Memory B cell (primary cell): ENCODE results near the gene PDK1.
"Not testable (repeated sequence)": the region's sequence is repeated elsewhere in the genome, so short reads cannot be mapped to it uniquely, and the experiment has no call there.

ENCODE experiments used
- ATAC-seq: fragments of 150-1000 bp; cut with Tn5 transposase; 2 replicates; pipeline ENCODE4 v1.10.0; 2021; ENCODE audit warnings: low read depth, mild to moderate bottlenecking, moderate library complexity
- DNase-seq, 2 donors: peaks; one replicate each; pipeline ENCODE4 v3.0.0; 2022; ENCODE audit warnings: low spot score in 2 of 2
- H3K27ac Mint-ChIP-seq: one replicate; pipeline ENCODE4 v1.8.0; 2022; ENCODE audit warnings: mild to moderate bottlenecking, moderate library complexity, mixed read lengths
- H3K27me3 Mint-ChIP-seq: one replicate; pipeline ENCODE4 v1.8.0; 2022; ENCODE audit warnings: mixed read lengths
- H3K36me3 Mint-ChIP-seq: one replicate; pipeline ENCODE4 v1.8.0; 2022; ENCODE audit warnings: mild to moderate bottlenecking, mixed read lengths
- H3K4me1 Mint-ChIP-seq: one replicate; pipeline ENCODE4 v1.8.0; 2022; ENCODE audit warnings: mixed read lengths
- H3K4me3 Mint-ChIP-seq: one replicate; pipeline ENCODE4 v1.8.0; 2022; ENCODE audit warnings: mild to moderate bottlenecking, moderate library complexity, mixed read lengths
- H3K9me3 Mint-ChIP-seq: one replicate; pipeline ENCODE4 v1.8.0; 2022; ENCODE audit warnings: mixed read lengths

The PDK1 gene

DNA sequence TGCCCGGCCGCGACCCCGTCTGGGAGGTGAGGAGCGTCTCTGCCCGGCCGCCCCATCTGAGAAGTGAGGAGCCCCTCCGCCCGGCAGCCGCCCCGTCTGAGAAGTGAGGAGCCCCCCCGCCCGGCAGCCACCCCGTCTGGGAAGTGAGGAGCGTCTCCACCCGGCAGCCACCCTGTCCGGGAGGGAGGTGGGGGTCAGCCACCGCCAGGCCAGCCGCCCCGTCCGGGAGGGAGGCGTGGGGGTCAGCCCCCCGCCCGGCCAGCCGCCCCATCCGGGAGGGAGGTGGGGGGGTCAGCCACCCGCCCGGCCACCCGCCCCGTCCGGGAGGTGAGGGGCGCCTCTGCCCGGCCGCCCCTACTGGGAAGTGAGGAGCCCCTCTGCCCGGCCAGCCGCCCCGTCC, 18.0 kb upstream of the PDK1 start:
- ATAC-seq, DNase-seq, H3K27me3 Mint-ChIP-seq, H3K4me1 Mint-ChIP-seq, H3K27ac Mint-ChIP-seq, H3K4me3 Mint-ChIP-seq: not testable (repeated sequence)
- H3K9me3 Mint-ChIP-seq = peaks cover 15% of the 10 kb centered on the region
- H3K36me3 Mint-ChIP-seq = peaks cover 37% of the 10 kb centered on the region

DNA sequence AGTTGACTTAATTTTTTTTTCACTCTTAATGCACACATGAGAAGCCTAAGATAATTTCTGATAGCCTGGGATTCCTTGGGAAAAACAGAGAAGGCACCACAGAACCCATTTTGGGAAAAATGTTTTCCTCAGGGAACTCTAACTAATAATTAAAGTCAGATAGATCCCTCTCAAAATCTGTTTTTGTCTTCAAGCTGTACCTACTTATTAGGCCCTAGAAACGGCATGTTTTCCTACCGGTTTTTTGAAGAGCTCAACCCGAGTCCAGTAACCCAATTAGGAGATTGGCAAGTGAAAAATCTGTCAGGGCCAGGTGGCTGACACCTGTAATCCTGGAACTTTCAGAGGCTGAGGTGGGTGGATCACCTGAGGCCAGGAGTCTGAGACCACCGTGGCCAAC, 16.1 kb upstream of the PDK1 start:
- H3K27ac Mint-ChIP-seq = no peak overlapping the region
- no peak for DNase-seq
- peaks cover 21% of the 10 kb centered on the region for H3K9me3 Mint-ChIP-seq
- H3K4me1 Mint-ChIP-seq = no peaks in the 10 kb centered on the region
- H3K4me3 Mint-ChIP-seq = no peak overlapping the region
- no peaks in the 10 kb centered on the region for H3K27me3 Mint-ChIP-seq
- no peak for ATAC-seq
- H3K36me3 Mint-ChIP-seq = peaks cover 39% of the 10 kb centered on the region

DNA sequence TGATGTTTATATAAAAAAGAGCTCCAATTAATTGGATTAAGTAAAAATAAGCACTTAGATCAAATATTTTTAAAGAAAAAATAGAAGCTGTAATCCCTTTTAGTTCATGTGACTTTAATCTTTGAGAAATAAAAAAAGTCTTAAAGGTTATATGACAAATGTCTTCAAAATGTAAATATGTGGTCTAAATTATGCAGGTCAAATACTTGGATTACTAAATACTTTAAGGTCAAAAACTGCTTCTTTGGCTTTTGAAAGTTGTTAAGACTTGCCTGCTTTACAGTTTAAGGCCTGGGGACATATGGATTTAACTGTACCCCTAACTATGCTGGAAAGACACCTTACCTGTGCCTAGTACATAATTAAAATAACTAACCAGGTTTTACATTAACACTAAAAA, 15.5 kb upstream of the PDK1 start:
- no peak for DNase-seq
- Mint-ChIP-seq H3K27me3 (no peaks in the 10 kb centered on the region), H3K36me3 (peaks cover 36% of the 10 kb centered on the region), H3K4me1 (peaks cover 2% of the 10 kb centered on the region), H3K4me3 (no peak overlapping the region), H3K9me3 (peaks cover 20% of the 10 kb centered on the region), H3K27ac (no peak overlapping the region)
- no peak for ATAC-seq

DNA sequence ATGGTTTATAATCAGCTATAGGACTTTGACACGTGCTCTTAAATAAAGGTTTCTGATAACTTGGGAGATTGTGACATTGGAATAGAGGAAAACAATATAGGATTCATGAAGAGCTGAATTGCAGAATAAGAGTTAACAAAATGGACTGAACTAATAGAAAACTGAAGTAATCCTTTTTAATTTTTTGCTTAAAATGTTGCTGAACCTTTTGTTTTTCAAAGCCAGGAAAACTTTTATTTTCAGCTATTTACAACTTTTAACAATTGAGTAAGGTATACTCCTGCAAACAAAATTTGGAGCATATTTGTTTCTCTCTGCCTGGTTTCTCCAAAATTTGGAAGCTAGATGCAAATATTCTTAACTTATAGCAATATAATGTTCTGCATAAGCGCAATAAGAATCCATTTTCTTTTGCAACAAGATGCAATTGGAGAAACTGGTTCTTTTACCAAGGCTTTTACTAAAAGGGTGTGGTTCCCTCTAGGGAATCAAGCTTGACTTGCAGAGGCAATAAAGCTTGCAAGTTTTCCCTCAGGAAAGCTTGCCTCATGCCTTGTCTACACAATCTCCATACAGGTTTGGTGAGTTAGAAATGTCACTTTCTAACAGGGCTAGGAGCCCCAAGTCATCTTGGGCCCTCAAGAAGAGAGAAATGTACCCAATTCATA, 10.3 kb upstream of the PDK1 start:
- no peak overlapping the region for H3K27ac Mint-ChIP-seq
- no peaks in the 10 kb centered on the region for H3K27me3 Mint-ChIP-seq
- DNase-seq (no peak), ATAC-seq (no peak)
- H3K9me3 Mint-ChIP-seq = peaks cover 23% of the 10 kb centered on the region
- H3K36me3 Mint-ChIP-seq = peaks cover 30% of the 10 kb centered on the region
- H3K4me1 Mint-ChIP-seq = peaks cover 5% of the 10 kb centered on the region
- H3K4me3 Mint-ChIP-seq = no peak overlapping the region

DNA sequence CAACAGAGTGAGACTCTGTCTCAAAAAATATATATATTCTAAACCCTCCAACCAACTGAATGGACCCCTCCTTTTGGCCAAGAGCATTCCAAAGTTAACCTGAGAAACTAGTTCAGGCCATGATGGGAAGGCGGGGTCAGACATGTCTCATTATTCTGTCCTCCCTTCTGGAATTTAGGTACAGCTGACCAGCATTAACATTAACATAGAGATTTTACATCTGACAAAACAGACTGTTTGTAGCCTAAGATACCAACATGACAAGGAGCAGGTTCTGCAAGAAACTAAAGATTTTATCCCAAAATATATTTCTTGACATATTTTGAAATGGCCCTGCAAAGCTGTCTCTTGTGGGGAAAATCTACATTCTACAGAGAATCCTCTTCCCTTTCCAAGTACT, 6.8 kb upstream of the PDK1 start:
- H3K27ac Mint-ChIP-seq = no peak overlapping the region
- peaks cover 8% of the 10 kb centered on the region for H3K9me3 Mint-ChIP-seq
- no peaks in the 10 kb centered on the region for H3K27me3 Mint-ChIP-seq
- H3K36me3 Mint-ChIP-seq = peaks cover 12% of the 10 kb centered on the region
- ATAC-seq (no peak), DNase-seq (no peak)
- H3K4me3 Mint-ChIP-seq = no peak overlapping the region
- H3K4me1 Mint-ChIP-seq = peaks cover 8% of the 10 kb centered on the region

DNA sequence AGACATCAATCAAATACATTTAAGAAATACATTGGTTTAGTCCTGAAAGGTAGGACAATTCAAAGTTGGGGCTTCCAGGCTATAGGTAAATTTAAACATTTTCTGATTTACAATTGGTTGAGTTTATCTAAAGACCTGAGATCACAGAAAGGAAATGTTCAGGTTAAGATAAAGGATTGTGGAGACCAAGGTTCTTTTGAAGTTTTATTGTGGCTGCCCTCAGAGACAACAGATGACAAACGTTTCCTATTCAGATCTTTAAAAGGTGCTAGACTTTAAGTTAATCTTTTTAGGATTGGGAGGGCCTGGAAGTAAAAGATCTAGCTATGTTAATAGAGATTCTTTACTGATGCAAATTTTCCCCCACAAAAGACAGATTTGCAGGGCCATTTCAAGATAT, 6.1 kb upstream of the PDK1 start:
- not testable (repeated sequence) for H3K4me3 Mint-ChIP-seq, DNase-seq

DNA sequence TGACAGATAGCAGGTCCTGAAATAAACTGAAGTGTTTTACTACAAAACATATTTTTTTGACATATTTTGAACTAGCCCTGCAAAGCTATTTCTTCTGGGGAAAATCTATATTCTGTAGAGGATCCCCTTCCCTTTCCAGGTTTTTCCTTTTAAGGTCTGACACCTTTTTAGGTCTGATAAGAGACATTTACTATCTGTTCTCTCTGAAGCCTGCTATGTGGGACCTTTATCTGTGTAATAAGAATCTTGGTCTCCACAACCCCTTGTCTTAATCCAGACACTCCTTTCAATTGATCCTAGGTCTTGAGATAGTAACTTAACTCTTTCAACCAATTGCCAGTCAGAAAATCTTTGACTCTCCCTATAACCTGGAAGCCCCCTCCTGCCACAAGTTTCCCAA, 5.5 kb upstream of the PDK1 start:
- Mint-ChIP-seq H3K27ac (no peak overlapping the region), H3K4me1 (peaks cover 12% of the 10 kb centered on the region), H3K4me3 (no peak overlapping the region), H3K36me3 (peaks cover 7% of the 10 kb centered on the region), H3K27me3 (no peaks in the 10 kb centered on the region), H3K9me3 (peaks cover 6% of the 10 kb centered on the region)
- ATAC-seq (no peak), DNase-seq (no peak)

More for the DNA sequence above, 6.1 kb upstream of the PDK1 start:
- peaks cover 10% of the 10 kb centered on the region for H3K4me1 Mint-ChIP-seq
- ATAC-seq, H3K36me3 Mint-ChIP-seq, H3K27ac Mint-ChIP-seq, H3K27me3 Mint-ChIP-seq, H3K9me3 Mint-ChIP-seq: not testable (repeated sequence)

DNA sequence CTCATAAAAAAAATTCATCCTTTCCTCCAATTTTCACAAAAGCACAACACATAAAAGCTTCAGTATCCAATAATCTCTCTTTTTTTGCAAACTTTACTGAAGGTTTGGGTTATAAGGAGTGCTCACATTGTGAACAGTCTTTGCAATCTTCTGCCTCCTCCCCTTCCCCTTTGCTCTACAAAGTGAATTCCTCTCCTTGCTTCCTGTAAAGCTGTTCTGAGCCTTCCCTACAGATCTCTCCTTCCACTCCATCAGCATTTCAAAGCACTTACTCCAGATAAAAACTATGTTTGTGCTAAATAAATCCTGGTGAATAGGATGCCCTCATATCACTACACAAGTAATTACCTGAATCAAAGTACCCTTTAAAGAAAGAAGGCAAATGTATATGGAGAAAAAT, 4.6 kb upstream of the PDK1 start:
- DNase-seq (no peak), ATAC-seq (no peak)
- H3K9me3 Mint-ChIP-seq = peaks cover 6% of the 10 kb centered on the region
- no peaks in the 10 kb centered on the region for H3K27me3 Mint-ChIP-seq
- H3K27ac Mint-ChIP-seq = no peak overlapping the region
- H3K36me3 Mint-ChIP-seq = peaks cover 7% of the 10 kb centered on the region
- H3K4me1 Mint-ChIP-seq = peaks cover 11% of the 10 kb centered on the region
- no peak overlapping the region for H3K4me3 Mint-ChIP-seq

DNA sequence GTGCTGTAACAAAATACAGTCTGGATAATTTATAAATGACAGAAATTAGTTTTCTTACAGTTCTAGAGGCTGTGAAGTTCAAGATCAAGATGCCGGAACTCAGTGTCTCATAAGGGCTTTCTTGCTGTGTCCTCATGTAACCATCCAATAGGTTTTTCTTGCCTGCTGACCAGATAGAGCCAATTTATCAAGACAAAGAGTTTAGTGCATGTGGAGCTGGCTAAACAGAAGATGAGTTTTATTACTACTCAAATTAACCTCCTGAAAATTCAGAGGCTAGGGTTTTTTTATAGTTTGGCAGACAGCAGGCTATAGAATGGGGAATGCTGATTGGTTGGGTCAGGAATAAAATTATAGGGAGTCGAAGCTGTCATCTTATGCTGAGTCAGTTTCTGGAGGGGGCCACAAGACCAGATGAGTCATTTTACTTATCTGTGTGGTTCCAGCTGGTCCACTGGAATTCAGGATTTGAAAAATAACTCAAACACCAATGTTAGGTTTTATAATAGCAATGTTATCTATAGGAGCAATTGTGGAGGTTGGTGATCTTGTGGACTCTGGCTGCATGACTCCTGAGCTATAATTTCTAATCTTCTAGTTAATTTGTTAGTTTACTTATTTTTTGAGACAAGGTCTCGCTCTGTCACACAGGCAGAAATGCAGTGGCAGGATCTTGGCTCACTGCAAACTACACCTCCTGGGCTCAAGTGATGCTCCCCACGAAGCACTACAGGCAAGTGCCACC, 3.2 kb upstream of the PDK1 start:
- Mint-ChIP-seq H3K36me3 (peaks cover 5% of the 10 kb centered on the region), H3K27ac (no peak overlapping the region), H3K9me3 (peaks cover 5% of the 10 kb centered on the region), H3K27me3 (no peaks in the 10 kb centered on the region), H3K4me1 (peaks cover 19% of the 10 kb centered on the region), H3K4me3 (no peak overlapping the region)
- no peak for DNase-seq
- ATAC-seq = no peak

DNA sequence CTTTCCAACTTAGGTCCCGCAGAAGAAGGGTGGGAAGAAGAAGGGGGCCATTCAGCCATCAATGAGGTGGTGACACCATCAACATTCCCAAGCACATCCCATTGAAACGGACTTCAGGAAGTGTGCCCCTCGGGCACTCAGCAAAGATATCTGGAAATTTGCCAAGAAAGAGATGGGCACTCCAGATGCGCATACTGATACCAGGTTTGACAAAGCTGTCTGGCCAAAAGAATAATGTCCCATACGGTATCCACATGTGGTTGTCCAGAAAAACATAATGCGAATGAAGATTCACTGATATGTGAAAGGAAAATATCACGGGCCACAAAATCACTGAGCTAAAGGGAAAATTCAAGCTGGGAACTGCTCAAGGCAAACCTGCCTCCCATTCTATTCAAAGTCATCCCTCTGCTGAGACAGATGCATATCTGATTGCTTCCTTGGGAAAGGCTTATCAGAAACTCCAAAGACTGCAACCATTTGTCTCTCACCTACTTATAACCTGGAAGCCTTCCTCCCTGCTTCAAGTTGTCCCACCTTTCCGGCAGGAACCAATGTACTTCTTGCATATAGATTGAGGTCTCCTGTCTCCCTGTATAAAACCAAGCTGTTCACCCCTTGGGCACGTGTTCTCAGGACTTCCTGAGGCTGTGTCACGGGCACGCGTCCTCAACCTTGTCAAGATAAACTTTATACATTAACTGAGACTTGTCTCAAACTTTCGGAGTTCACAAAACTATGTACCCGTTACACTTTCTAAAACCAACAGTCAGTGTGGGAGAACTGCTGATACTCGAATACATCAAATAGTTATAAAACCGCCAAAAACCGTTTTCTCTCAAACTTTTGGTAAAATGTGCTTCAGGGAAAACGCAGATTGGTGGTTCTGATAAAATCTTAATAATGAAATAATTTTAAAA, 1.3 kb upstream of the PDK1 start:
- ATAC-seq (no peak), DNase-seq (no peak)
- Mint-ChIP-seq H3K9me3 (no peaks in the 10 kb centered on the region), H3K27ac (peak overlapping the region; percentile 99), H3K27me3 (no peaks in the 10 kb centered on the region), H3K4me3 (peak overlapping the region; percentile 35), H3K36me3 (no peaks in the 10 kb centered on the region), H3K4me1 (peaks cover 22% of the 10 kb centered on the region)

DNA sequence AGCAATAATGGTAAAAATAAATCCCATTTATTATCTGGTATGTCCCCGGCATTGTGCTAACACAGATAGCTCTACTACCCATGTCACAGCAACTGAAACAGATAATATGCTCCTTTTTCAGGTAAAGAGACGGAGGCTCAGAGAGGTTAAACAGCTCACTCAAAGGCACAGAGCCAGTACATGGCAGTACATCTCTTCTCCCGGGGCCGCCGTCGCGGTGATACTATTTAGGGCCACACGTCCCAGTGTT, 693 bp upstream of the PDK1 start:
- peak overlapping the region; percentile 99 for H3K4me3 Mint-ChIP-seq
- H3K27ac Mint-ChIP-seq = peak overlapping the region; percentile 99
- peaks cover 22% of the 10 kb centered on the region for H3K4me1 Mint-ChIP-seq
- H3K9me3 Mint-ChIP-seq = no peaks in the 10 kb centered on the region
- no peak for DNase-seq
- ATAC-seq = no peak
- no peaks in the 10 kb centered on the region for H3K36me3 Mint-ChIP-seq
- H3K27me3 Mint-ChIP-seq = no peaks in the 10 kb centered on the region

DNA sequence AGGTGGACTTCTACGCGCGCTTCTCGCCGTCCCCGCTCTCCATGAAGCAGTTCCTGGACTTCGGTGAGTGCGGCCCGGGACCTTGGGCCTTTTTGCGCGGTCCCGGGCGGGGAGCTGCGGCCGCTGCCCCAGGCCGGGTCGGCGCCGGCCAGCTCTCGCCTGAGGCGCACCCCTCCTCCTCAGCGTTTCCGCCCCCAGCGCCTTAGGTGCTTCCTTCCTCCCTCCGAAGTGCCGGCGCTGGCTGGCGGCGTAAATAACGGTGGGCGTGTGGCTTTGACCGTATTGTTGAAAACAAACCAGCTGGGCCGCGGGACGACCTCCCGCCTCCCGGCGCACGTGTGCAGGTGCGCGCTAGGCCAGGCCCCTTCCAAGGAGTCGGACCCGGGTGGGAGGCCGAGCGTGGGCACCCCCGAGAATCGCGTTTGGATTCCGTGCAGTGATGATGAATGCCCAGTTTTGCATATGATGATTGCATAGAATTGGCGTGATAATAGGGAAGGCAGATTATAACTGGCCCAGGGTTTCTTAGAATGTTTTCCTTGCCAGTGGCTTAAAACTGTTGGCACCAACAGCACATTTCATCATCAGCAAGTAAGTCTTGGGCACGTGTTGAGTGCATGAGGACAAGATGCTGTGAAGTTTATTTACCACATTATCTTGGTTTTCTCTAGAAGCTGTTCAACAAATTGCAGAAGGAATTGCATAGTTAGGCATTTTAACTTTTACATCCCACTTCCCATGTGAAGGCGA, 569 bp downstream of the PDK1 start:
- Mint-ChIP-seq H3K36me3 (no peaks in the 10 kb centered on the region), H3K27me3 (no peaks in the 10 kb centered on the region), H3K4me1 (peaks cover 22% of the 10 kb centered on the region), H3K9me3 (no peaks in the 10 kb centered on the region), H3K27ac (peak overlapping the region; percentile 99), H3K4me3 (peak overlapping the region; percentile 97)
- ATAC-seq = peak; percentile 44
- DNase-seq = peak in 1 of 2 donors; percentile 37

DNA sequence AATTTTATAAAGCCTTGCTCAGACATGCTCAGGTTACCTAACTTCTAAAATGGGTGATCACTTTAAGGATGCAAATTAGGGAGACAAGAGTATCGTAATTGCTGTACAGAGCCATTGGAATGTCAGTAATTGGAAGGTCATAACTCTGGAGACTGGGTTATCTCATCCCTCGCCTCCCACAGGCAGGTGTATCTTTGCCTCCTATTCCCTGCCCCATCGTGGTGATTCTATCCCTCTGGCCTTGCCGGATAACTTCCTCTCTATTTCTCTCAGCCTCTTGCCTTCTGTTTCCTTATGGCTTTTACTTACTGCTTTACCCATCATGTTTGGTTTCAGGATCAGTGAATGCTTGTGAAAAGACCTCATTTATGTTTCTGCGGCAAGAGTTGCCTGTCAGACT, 2.5 kb downstream of the PDK1 start:
- no peaks in the 10 kb centered on the region for H3K27me3 Mint-ChIP-seq
- DNase-seq (no peak), ATAC-seq (no peak)
- H3K9me3 Mint-ChIP-seq = no peaks in the 10 kb centered on the region
- peaks cover 4% of the 10 kb centered on the region for H3K36me3 Mint-ChIP-seq
- H3K27ac Mint-ChIP-seq = no peak overlapping the region
- no peak overlapping the region for H3K4me3 Mint-ChIP-seq
- peaks cover 22% of the 10 kb centered on the region for H3K4me1 Mint-ChIP-seq

DNA sequence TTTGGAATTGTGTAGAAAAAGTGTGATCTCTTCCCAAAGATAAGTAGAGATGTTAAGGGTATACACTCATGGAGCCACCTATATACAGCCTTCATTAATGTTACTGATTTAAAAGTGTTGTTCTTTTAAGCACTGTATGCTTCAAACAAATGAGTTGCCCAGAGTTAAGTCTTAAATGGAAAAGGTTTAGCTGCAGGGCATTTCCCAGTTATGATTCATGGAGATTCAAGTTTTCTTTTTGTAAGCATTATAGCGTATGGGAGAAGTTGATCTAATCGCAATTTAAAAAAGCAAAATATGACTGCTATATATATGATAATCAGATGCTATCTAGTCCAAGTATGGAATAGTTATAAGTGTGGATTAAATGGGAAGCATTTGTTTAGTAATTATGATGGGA, 4.8 kb downstream of the PDK1 start:
- H3K27me3 Mint-ChIP-seq = no peaks in the 10 kb centered on the region
- peaks cover 11% of the 10 kb centered on the region for H3K4me1 Mint-ChIP-seq
- no peak for ATAC-seq
- no peaks in the 10 kb centered on the region for H3K9me3 Mint-ChIP-seq
- DNase-seq = no peak
- no peak overlapping the region for H3K27ac Mint-ChIP-seq
- H3K36me3 Mint-ChIP-seq = peaks cover 10% of the 10 kb centered on the region
- no peak overlapping the region for H3K4me3 Mint-ChIP-seq
